Esophagus squamous epithelium (tissue), 4 donors: ENCODE results near the gene C16orf74.

Experiments
- POLR2A ChIP-seq, 4 donors: fragments of 450-650 bp; IDR thresholded peaks; one replicate each; pipeline ENCODE4 v1.6.1; 2017; ENCODE audit warnings: antibody characterized with exemption in 4 of 4, mild to moderate bottlenecking in 4 of 4, moderate library complexity in 3 of 4
- TF ChIP-seq, protein P1 (sequence below), 6 experiments: fragments of 450-650 bp in 4 of 6; fragments of 200-600 bp in 2 of 6; sonication (generic) in 2 of 6; IDR thresholded peaks; one replicate each; pipeline ENCODE4 v1.5.1; 2016 to 2019; ENCODE audit warnings: antibody characterized with exemption in 6 of 6, mild to moderate bottlenecking in 4 of 6, moderate library complexity in 4 of 6

DNA sequence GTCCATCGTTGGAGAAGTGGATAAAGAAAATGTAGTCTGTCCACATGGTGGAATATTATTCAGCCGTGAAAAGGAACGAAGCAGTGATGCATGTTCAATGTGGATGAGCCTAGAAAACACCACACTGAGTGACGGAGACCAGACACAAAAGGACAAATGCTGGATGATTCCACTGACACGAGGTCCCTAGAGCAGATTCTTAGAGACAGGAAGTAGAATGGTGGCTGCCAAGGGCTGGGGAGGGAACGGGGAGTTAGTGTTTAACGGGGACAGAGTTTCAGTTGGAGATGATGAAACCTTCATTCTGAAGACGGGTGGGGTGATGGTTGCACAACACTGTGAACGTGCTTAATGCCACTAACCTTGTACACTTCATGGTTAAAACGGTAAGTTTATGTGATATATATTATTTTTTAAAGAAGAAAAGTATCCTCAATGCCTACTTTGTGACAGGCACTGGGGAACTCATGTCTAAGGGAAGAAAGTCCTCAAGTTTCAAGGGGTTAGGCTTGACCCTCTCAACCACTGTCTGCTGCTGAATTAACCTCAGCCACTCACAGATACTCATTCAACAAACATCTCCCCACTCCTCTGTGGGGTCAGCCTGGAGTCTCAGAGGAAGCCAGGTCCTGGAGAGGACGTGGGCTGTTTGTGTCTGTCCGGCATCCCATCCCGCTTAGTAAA, 17.6 kb downstream of the C16orf74 start:
- TF ChIP-seq, protein P1, sequence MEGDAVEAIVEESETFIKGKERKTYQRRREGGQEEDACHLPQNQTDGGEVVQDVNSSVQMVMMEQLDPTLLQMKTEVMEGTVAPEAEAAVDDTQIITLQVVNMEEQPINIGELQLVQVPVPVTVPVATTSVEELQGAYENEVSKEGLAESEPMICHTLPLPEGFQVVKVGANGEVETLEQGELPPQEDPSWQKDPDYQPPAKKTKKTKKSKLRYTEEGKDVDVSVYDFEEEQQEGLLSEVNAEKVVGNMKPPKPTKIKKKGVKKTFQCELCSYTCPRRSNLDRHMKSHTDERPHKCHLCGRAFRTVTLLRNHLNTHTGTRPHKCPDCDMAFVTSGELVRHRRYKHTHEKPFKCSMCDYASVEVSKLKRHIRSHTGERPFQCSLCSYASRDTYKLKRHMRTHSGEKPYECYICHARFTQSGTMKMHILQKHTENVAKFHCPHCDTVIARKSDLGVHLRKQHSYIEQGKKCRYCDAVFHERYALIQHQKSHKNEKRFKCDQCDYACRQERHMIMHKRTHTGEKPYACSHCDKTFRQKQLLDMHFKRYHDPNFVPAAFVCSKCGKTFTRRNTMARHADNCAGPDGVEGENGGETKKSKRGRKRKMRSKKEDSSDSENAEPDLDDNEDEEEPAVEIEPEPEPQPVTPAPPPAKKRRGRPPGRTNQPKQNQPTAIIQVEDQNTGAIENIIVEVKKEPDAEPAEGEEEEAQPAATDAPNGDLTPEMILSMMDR (IDR thresholded peaks at IDR 0.05): no peak
- TF ChIP-seq POLR2A (IDR thresholded peaks at IDR 0.05): no peak
